HepG2 (cell line): ENCODE measurements around the gene TWNK. TPM values are rescaled to one million over a fixed set of nuclear protein-coding genes. Genes with fewer than 3 reads are reported as not detected.

ENCODE experiments used
- HNF4A ChIP-seq: sonication (generic); formaldehyde crosslinking; IDR thresholded peaks from 2 replicates; pipeline ENCODE4 v1.4.0; 2020; ENCODE audit warnings: missing genetic modification reagents
- KDM5B ChIP-seq: sonication (generic); formaldehyde crosslinking; IDR thresholded peaks from 2 replicates; pipeline ENCODE4 v1.4.0; 2020; ENCODE audit warnings: missing genetic modification reagents, mild to moderate bottlenecking, borderline replicate concordance
- MYC ChIP-seq: sonication (generic); formaldehyde crosslinking; IDR thresholded peaks from 2 replicates; pipeline ENCODE4 v1.9.0; 2021; ENCODE audit warnings: missing genetic modification reagents, borderline replicate concordance
- PHF5A ChIP-seq: IDR thresholded peaks from one replicate; pipeline ENCODE4 v1.6.1; 2018; ENCODE audit warnings: low read depth, missing genetic modification reagents; ENCODE audit not compliant: unreplicated experiment
- RARA ChIP-seq: IDR thresholded peaks from 2 replicates; pipeline ENCODE4 v1.6.1; 2016; ENCODE audit warnings: missing genetic modification reagents, missing compliant biosample characterization
- RXRA ChIP-seq: sonication (generic); formaldehyde crosslinking; IDR thresholded peaks from 2 replicates; pipeline ENCODE4 v1.5.1; 2020; ENCODE audit warnings: missing genetic modification reagents
- SP5 ChIP-seq: IDR thresholded peaks from 2 replicates; pipeline ENCODE4 v1.6.1; 2016; ENCODE audit warnings: low read depth, borderline replicate concordance
- SSRP1 ChIP-seq: IDR thresholded peaks from 2 replicates; pipeline ENCODE4 v1.6.1; 2016; ENCODE audit warnings: control low read depth
- STAG1 ChIP-seq: sonication (generic); formaldehyde crosslinking; IDR thresholded peaks from 2 replicates; pipeline ENCODE4 v1.4.0; 2020; ENCODE audit warnings: missing genetic modification reagents
- ZC3H13 ChIP-seq: sonication (generic); formaldehyde crosslinking; IDR thresholded peaks from 2 replicates; pipeline ENCODE4 v1.8.1; 2023; ENCODE audit warnings: mild to moderate bottlenecking, missing genetic modification reagents, moderate library complexity
- ZFP1 ChIP-seq: IDR thresholded peaks from 2 replicates; pipeline ENCODE4 v1.6.1; 2016
- ZNF350 ChIP-seq: sonication (generic); formaldehyde crosslinking; IDR thresholded peaks from 2 replicates; pipeline ENCODE4 v1.4.0; 2020; ENCODE audit warnings: mild to moderate bottlenecking, low read depth, missing genetic modification reagents, borderline replicate concordance
- polyA plus RNA-seq, 8 experiments: library from polyadenylated mRNA; depleted of rRNA in 3 of 8; stranded (reverse) in 7 of 8; unstranded in 1 of 8; fragments of >200 nt; fragmentation: Illumina TruSeq in 4 of 8; extraction: Trizol in 4 of 8; gene quantifications; 2 replicates each; pipeline versions ENCODE4 v1.2.1 to v1.2.3, GENCODE V29; 2011 to 2016; ENCODE audit warnings: low read depth in 4 of 8, missing spikeins in 1 of 8, mixed read lengths in 1 of 8; ENCODE audit not compliant: insufficient read depth in 1 of 8
- total RNA-seq, 5 experiments: library from RNA; depleted of rRNA; stranded (reverse); fragments of >200 nt; fragmentation: Illumina TruSeq; extraction: Trizol; gene quantifications; 2 replicates each; pipeline ENCODE4 v1.2.3, GENCODE V29; 2016; ENCODE audit warnings: low read depth in 1 of 5
- TF ChIP-seq, protein P1 (sequence below), 2 experiments: fragments of 450-650 bp in 1 of 2; sonication (generic) in 1 of 2; formaldehyde crosslinking in 1 of 2; IDR thresholded peaks; 2 replicates each; pipeline versions ENCODE4 v1.6.1 to v1.8.0; 2016 to 2022; ENCODE audit warnings: antibody characterized with exemption in 1 of 2, mild to moderate bottlenecking in 1 of 2, missing genetic modification reagents in 1 of 2
- TF ChIP-seq, protein P2 (sequence below): IDR thresholded peaks from 2 replicates; pipeline ENCODE4 v1.6.1; 2016; ENCODE audit warnings: missing compliant biosample characterization, missing genetic modification reagents, borderline replicate concordance
- TF ChIP-seq, protein P3 (sequence below): IDR thresholded peaks from 2 replicates; pipeline ENCODE4 v1.6.1; 2016; ENCODE audit warnings: missing genetic modification reagents, missing compliant biosample characterization
- TF ChIP-seq, protein P4 (sequence below): sonication (generic); formaldehyde crosslinking; IDR thresholded peaks from 2 replicates; pipeline ENCODE4 v1.5.1; 2020; ENCODE audit warnings: missing genetic modification reagents, mild to moderate bottlenecking, borderline replicate concordance

Gene TWNK
- total and polyA plus RNA-seq, 2 of the 13 experiments (the other 11 are each of a cell fraction or from before 2014, with no cell fraction given) = 10.7 to 16.5 TPM

DNA sequence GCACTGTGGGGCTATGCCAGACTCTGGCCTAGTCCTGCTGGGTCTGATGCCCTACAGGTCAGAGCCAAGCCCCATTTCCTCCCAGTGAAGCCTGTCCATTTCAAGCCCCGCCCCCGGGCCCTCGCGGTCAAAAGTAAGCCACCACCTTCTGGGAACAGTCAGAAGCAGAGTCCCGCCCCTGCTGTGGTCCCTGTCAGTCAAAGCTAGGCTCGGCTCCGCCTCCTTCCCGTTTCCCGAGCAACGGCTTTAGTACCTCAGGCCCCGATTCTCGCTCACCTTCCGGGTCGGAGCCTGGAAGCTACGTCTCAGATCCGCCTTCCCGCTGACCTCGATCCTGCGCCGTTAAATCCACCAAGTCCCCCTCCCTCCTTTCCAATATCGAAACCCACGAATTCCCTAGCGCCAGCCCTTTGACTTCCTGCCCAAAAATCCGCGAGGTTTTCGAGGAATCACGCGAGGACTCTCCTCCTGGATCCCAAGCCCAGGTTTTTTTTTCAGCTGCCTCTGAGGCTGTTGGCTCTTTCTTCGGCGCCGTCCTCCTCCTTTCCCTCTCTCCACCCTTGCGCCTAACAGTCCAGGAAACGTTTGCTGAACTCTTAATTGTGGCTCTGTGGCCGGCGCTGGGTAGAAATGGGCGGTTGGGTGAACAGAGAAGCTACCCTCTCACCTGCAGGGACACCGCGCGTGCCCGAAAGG lies 55.5 kb downstream of the TWNK start (continued):
- TF ChIP-seq, protein P1, sequence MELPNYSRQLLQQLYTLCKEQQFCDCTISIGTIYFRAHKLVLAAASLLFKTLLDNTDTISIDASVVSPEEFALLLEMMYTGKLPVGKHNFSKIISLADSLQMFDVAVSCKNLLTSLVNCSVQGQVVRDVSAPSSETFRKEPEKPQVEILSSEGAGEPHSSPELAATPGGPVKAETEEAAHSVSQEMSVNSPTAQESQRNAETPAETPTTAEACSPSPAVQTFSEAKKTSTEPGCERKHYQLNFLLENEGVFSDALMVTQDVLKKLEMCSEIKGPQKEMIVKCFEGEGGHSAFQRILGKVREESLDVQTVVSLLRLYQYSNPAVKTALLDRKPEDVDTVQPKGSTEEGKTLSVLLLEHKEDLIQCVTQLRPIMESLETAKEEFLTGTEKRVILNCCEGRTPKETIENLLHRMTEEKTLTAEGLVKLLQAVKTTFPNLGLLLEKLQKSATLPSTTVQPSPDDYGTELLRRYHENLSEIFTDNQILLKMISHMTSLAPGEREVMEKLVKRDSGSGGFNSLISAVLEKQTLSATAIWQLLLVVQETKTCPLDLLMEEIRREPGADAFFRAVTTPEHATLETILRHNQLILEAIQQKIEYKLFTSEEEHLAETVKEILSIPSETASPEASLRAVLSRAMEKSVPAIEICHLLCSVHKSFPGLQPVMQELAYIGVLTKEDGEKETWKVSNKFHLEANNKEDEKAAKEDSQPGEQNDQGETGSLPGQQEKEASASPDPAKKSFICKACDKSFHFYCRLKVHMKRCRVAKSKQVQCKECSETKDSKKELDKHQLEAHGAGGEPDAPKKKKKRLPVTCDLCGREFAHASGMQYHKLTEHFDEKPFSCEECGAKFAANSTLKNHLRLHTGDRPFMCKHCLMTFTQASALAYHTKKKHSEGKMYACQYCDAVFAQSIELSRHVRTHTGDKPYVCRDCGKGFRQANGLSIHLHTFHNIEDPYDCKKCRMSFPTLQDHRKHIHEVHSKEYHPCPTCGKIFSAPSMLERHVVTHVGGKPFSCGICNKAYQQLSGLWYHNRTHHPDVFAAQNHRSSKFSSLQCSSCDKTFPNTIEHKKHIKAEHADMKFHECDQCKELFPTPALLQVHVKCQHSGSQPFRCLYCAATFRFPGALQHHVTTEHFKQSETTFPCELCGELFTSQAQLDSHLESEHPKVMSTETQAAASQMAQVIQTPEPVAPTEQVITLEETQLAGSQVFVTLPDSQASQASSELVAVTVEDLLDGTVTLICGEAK (IDR thresholded peaks at IDR 0.05) = no peak
- TF ChIP-seq, protein P1 (CRISPR knock-in tag; IDR thresholded peaks at IDR 0.05) = 0 out of 2 replicates have a peak, but pooled peaks have one; percentile 49
- TF ChIP-seq KDM5B (CRISPR knock-in tag) = no peak; the same call in 1 of the 2 replicates
- no peak for TF ChIP-seq SSRP1 (CRISPR knock-in tag)
- no peak for TF ChIP-seq ZC3H13 (CRISPR knock-in tag)
- no peak for TF ChIP-seq HNF4A (CRISPR knock-in tag)
- TF ChIP-seq, protein P2, sequence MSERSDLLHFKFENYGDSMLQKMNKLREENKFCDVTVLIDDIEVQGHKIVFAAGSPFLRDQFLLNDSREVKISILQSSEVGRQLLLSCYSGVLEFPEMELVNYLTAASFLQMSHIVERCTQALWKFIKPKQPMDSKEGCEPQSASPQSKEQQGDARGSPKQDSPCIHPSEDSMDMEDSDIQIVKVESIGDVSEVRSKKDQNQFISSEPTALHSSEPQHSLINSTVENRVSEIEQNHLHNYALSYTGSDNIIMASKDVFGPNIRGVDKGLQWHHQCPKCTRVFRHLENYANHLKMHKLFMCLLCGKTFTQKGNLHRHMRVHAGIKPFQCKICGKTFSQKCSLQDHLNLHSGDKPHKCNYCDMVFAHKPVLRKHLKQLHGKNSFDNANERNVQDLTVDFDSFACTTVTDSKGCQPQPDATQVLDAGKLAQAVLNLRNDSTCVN (CRISPR knock-in tag) = no peak; the same call in 1 of the 2 replicates
- no peak for TF ChIP-seq STAG1
- peak; percentile 64; the same call in 1 of the 2 replicates for TF ChIP-seq MYC (CRISPR knock-in tag)
- no peak for TF ChIP-seq RXRA (CRISPR knock-in tag)
- peak; percentile 94 for TF ChIP-seq SP5
- TF ChIP-seq RARA (CRISPR knock-in tag) = peak; percentile 50; the same call in 1 of the 2 replicates
- TF ChIP-seq ZFP1 (CRISPR knock-in tag) = no peak
- no peak for TF ChIP-seq PHF5A (CRISPR knock-in tag)
- TF ChIP-seq, protein P3, sequence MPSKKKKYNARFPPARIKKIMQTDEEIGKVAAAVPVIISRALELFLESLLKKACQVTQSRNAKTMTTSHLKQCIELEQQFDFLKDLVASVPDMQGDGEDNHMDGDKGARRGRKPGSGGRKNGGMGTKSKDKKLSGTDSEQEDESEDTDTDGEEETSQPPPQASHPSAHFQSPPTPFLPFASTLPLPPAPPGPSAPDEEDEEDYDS (CRISPR knock-in tag) = peak; percentile 89
- TF ChIP-seq, protein P4, sequence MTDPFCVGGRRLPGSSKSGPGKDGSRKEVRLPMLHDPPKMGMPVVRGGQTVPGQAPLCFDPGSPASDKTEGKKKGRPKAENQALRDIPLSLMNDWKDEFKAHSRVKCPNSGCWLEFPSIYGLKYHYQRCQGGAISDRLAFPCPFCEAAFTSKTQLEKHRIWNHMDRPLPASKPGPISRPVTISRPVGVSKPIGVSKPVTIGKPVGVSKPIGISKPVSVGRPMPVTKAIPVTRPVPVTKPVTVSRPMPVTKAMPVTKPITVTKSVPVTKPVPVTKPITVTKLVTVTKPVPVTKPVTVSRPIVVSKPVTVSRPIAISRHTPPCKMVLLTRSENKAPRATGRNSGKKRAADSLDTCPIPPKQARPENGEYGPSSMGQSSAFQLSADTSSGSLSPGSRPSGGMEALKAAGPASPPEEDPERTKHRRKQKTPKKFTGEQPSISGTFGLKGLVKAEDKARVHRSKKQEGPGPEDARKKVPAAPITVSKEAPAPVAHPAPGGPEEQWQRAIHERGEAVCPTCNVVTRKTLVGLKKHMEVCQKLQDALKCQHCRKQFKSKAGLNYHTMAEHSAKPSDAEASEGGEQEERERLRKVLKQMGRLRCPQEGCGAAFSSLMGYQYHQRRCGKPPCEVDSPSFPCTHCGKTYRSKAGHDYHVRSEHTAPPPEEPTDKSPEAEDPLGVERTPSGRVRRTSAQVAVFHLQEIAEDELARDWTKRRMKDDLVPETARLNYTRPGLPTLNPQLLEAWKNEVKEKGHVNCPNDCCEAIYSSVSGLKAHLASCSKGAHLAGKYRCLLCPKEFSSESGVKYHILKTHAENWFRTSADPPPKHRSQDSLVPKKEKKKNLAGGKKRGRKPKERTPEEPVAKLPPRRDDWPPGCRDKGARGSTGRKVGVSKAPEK (CRISPR knock-in tag) = no peak
- TF ChIP-seq ZNF350 (CRISPR knock-in tag) = peak; percentile 47; the same call in 1 of the 2 replicates
